GM18951 (cell line): ENCODE data around the gene NCAPG2.

Experiments used
- POLR2A ChIP-seq: IDR thresholded peaks from 4 replicates; pipeline ENCODE4 v1.6.1; 2011; ENCODE audit warnings: mild to moderate bottlenecking; ENCODE audit not compliant: insufficient read length, insufficient read depth; ENCODE audit errors: extremely low read depth
- in situ Hi-C: fragments of 300-500 bp; cut with MboI; formaldehyde crosslinking; loops from one replicate; pipeline ENCODE4 v1.12.0; 2022; ENCODE audit warnings: low sequenced_read_pairs, mixed read lengths, inconsistent platforms; ENCODE audit not compliant: unreplicated experiment

The NCAPG2 gene

GRCh38 chr7:158662610-158663427 is 41.8 kb downstream of the NCAPG2 start:
- TF ChIP-seq POLR2A: no peak
- in situ Hi-C loops: no loop called here

- TF ChIP-seq POLR2A: no peak
- in situ Hi-C loops: no loop called here
Measured at GRCh38 chr7:158658475-158658874, 46.1 kb downstream of the NCAPG2 start.

DNA sequence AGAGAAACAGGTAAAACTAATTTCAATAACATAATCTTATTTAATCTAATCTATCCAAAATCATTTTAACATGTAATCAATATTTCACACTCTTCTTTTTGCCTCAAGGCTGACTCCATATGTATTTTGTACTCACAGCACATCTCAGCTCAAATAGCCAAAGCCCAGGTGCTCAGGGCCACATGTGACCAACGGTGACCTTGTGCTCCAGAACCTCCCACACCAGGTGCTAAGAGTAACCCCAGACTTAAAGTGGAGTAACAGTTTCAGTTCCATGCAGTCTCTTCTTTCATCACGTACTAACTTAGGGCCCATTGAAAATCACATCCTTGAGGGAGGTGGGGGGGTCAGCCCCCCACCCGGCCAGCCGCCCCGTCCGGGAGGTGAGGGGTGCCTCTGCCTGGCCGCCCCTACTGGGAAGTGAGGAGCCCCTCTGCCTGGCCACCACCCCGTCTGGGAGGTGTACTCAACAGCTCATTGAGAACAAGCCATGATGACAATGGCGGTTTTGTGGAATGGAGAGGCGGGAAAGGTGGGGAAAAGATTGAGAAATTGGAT is 47.3 kb downstream of the NCAPG2 start:
- no peak for TF ChIP-seq POLR2A
- in situ Hi-C loops: no loop called here

GRCh38 chr7:158655931-158656441 is 48.6 kb downstream of the NCAPG2 start:
- in situ Hi-C loops: no loop called here
- TF ChIP-seq POLR2A: no peak

GRCh38 chr7:158655507-158655906 is 49.1 kb downstream of the NCAPG2 start:
- TF ChIP-seq POLR2A: no peak
- in situ Hi-C loops: no loop called here

- in situ Hi-C loops: no loop called here
- TF ChIP-seq POLR2A: no peak
Measured at GRCh38 chr7:158651968-158652565, 52.5 kb downstream of the NCAPG2 start.

- TF ChIP-seq POLR2A: no peak
- in situ Hi-C loops: no loop called here
Measured at GRCh38 chr7:158650821-158651225, 53.8 kb downstream of the NCAPG2 start.

DNA sequence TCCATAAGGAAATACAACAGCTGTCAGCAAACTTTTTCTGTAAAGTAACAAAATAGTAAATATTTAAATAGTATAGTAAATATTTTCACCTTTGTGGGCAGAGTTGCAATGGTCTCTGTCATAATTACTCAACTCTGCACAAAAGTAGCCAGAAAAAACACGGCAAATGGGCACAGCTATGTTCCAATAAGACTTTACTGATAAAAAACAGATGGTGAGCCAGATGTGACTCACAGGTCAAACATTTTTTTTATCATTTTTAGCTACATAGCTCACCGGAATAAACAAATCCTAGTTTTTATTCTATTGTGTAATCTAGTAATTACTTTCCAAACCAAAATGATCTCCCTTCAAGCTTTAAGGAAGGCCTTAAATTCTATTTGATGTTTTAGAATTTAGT is 55.3 kb downstream of the NCAPG2 start:
- in situ Hi-C loops: no loop called here
- TF ChIP-seq POLR2A: no peak

DNA sequence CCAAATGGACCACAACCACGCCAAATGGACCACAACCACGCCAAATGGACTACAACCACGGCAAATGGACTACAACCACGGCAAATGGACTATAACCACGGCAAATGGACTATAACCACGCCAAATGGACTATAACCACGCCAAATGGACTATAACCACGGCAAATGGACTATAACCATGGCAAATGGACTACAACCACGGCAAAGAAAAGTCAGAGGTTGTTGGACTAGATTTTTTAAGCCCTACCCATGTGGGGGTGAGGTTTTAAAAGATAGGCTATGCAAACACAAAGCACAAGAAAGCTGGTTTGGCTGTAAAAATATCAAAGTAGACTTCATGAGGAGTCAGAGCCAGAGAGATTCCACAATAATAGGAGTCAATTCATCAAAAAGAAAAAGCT is 55.8 kb downstream of the NCAPG2 start:
- in situ Hi-C loops: no loop called here

GRCh38 chr7:158648168-158648567 is 56.4 kb downstream of the NCAPG2 start:
- no peak for TF ChIP-seq POLR2A

More for the DNA sequence above, 55.8 kb downstream of the NCAPG2 start:
- no peak for TF ChIP-seq POLR2A

DNA sequence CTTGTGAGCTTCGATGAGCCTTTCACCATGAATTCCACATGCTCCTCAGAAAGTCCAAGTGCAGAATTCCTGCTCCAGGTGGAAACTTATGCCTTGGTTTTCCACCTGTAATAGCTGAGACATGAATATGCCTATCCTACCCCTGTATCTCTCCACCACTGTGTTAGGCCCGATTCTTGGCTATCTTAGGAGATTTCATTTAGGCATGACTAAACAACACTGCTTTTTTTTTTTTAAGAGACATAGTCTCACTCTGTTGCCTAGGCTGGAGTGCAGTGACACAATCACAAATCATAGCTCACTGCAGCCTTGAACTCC is 57.2 kb downstream of the NCAPG2 start:
- TF ChIP-seq POLR2A: no peak

More at GRCh38 chr7:158648168-158648567, 56.4 kb downstream of the NCAPG2 start:
- in situ Hi-C loops: no loop called here

GRCh38 chr7:158646766-158647474 is 57.7 kb downstream of the NCAPG2 start:
- in situ Hi-C loops: no loop called here

More for the DNA sequence above, 57.2 kb downstream of the NCAPG2 start:
- in situ Hi-C loops: no loop called here

GRCh38 chr7:158645842-158646241 is 58.8 kb downstream of the NCAPG2 start:
- TF ChIP-seq POLR2A: no peak
- in situ Hi-C loops: no loop called here

More at GRCh38 chr7:158646766-158647474, 57.7 kb downstream of the NCAPG2 start:
- no peak for TF ChIP-seq POLR2A
